Stimulated activated CD4-positive, alpha-beta T cell treated with anti-CD3 and anti-CD28 coated beads, Interleukin-4, amount 100 ng/mL, for 4 hours (primary cell): Measurements from ENCODE around the gene STK16.
A peak's percentile ranks its signal among the peaks of the same experiment; 100 is the strongest.
"Not testable (repeated sequence)": the region's sequence is repeated elsewhere in the genome, so short reads cannot be mapped to it uniquely, and the experiment has no call there.

Source experiments
- DNase-seq, 2 experiments: peaks; one replicate each; pipeline ENCODE4 v3.0.0-alpha.2; 2020

STK16 gene

GRCh38 chr2:219245148-219245898, at the start of gene STK16, which contains the start of gene GLB1L:
Gene STK16, plus strand, starts transcription at chr2:219245479. Its CDS starts 521 bp downstream, at chr2:219246000.
Gene GLB1L, minus strand, starts transcription at chr2:219245444. Its CDS starts 1,871 bp downstream, at chr2:219243573.
- peak; percentile 84 to 88 for DNase-seq

- no peak for DNase-seq
Measured at GRCh38 chr2:219197388-219197787, 47.9 kb upstream of the STK16 start.

- no peak for DNase-seq
Measured at GRCh38 chr2:219198974-219199373, 46.3 kb upstream of the STK16 start.

- no peak for DNase-seq
Measured at GRCh38 chr2:219199470-219200211, 45.6 kb upstream of the STK16 start.

GRCh38 chr2:219200502-219201326, 44.6 kb upstream of the STK16 start:
- DNase-seq, result not testable (repeated sequence)

- DNase-seq, result not testable (repeated sequence)
Measured at GRCh38 chr2:219201331-219201730, 43.9 kb upstream of the STK16 start.

- DNase-seq, result no peak
Measured at GRCh38 chr2:219204425-219205164, 40.7 kb upstream of the STK16 start.

GRCh38 chr2:219205165-219205538, 40.1 kb upstream of the STK16 start:
- no peak for DNase-seq

GRCh38 chr2:219205981-219206327, 39.3 kb upstream of the STK16 start:
- DNase-seq, result no peak

- peak; percentile 93 to 97 for DNase-seq
Measured at GRCh38 chr2:219206328-219207133, 38.7 kb upstream of the STK16 start, which contains the start of gene ZFAND2B. Gene ZFAND2B, plus strand, starts transcription at chr2:219206782. Its CDS starts 206 bp downstream, at chr2:219206988.

GRCh38 chr2:219207134-219207883, 38.0 kb upstream of the STK16 start:
- DNase-seq, result no peak

- DNase-seq, result no peak
Measured at GRCh38 chr2:219207884-219208740, 37.2 kb upstream of the STK16 start.

- DNase-seq, result no peak
Measured at GRCh38 chr2:219209236-219210195, 35.8 kb upstream of the STK16 start.

- no peak for DNase-seq
Measured at GRCh38 chr2:219210196-219210885, 34.9 kb upstream of the STK16 start.

- no peak for DNase-seq
Measured at GRCh38 chr2:219210886-219211362, 34.4 kb upstream of the STK16 start.

GRCh38 chr2:219213026-219213415, 32.3 kb upstream of the STK16 start:
- no peak for DNase-seq

- no peak for DNase-seq
Measured at GRCh38 chr2:219213486-219214071, 31.7 kb upstream of the STK16 start.
